WTC11 (cell line): Measurements from ENCODE around the gene DGKZ. TPM values are rescaled to one million over a fixed set of nuclear protein-coding genes. Genes with fewer than 3 reads are reported as not detected.

Source experiments
- ATAC-seq: fragments of 200-7000 bp; cut with Tn5 transposase; 2 replicates; pipeline ENCODE4 v1.10.0; 2021; ENCODE audit warnings: mild to moderate bottlenecking, moderate library complexity
- CTCF ChIA-PET: fragments of 300-600 bp; sonication (Branson Sonifier 250); formaldehyde crosslinking; loops from one replicate; lab custom pipeline; 2021; ENCODE audit warnings: antibody characterized with exemption; lab: Charles Lee
- POLR2A ChIA-PET: fragments of 350-600 bp; sonication (Branson Sonifier 250); formaldehyde crosslinking; loops from one replicate; lab custom pipeline; 2021; ENCODE audit warnings: antibody characterized with exemption; lab: Charles Lee
- DNase-seq: peaks from one replicate; pipeline ENCODE4 v3.0.0; 2021; ENCODE audit warnings: low spot score
- H3K27ac Mint-ChIP-seq: 2 replicates; pipeline ENCODE4 v1.8.0; 2021; ENCODE audit warnings: mixed read lengths
- H3K27me3 Mint-ChIP-seq: 2 replicates; pipeline ENCODE4 v1.8.0; 2021; ENCODE audit warnings: low read depth, mild to moderate bottlenecking, moderate library complexity, mixed read lengths
- H3K36me3 Mint-ChIP-seq: 2 replicates; pipeline ENCODE4 v1.8.0; 2021; ENCODE audit warnings: mixed read lengths
- H3K4me1 Mint-ChIP-seq: 2 replicates; pipeline ENCODE4 v1.8.0; 2022; ENCODE audit warnings: mixed read lengths
- H3K4me3 Mint-ChIP-seq: 2 replicates; pipeline ENCODE4 v1.8.0; 2021; ENCODE audit warnings: mild to moderate bottlenecking, moderate library complexity, mixed read lengths
- H3K9me3 Mint-ChIP-seq: 2 replicates; pipeline ENCODE4 v1.8.0; 2021; ENCODE audit warnings: mixed read lengths
- ATF1 ChIP-seq: sonication (generic); formaldehyde crosslinking; IDR thresholded peaks from 2 replicates; pipeline ENCODE4 v1.8.1; 2023; ENCODE audit warnings: mild to moderate bottlenecking, moderate library complexity, missing genetic modification reagents
- E2F1 ChIP-seq: sonication (generic); formaldehyde crosslinking; IDR thresholded peaks from 2 replicates; pipeline ENCODE4 v1.8.0; 2022; ENCODE audit warnings: mild to moderate bottlenecking, missing genetic modification reagents
- EMX1 ChIP-seq: fragments of 250-450 bp; sonication (Bioruptor Pico); IDR thresholded peaks from 2 replicates; pipeline ENCODE4 v1.8.0; 2021; ENCODE audit warnings: mild to moderate bottlenecking
- ERG ChIP-seq: fragments of 250-450 bp; sonication (Bioruptor Pico); IDR thresholded peaks from 2 replicates; pipeline ENCODE4 v1.8.0; 2021; ENCODE audit warnings: mild to moderate bottlenecking
- GABPB1 ChIP-seq: sonication (generic); formaldehyde crosslinking; IDR thresholded peaks from 2 replicates; pipeline ENCODE4 v1.8.1; 2023; ENCODE audit warnings: mild to moderate bottlenecking, missing genetic modification reagents
- HMGA2 ChIP-seq: fragments of 250-450 bp; sonication (Bioruptor Pico); IDR thresholded peaks from 2 replicates; pipeline ENCODE4 v1.4.0; 2021; ENCODE audit warnings: mild to moderate bottlenecking, moderate library complexity
- HMGXB4 ChIP-seq: sonication (generic); formaldehyde crosslinking; IDR thresholded peaks from 2 replicates; pipeline ENCODE4 v1.8.1; 2023; ENCODE audit warnings: mild to moderate bottlenecking, moderate library complexity, missing genetic modification reagents
- JAZF1 ChIP-seq: fragments of 250-450 bp; sonication (Bioruptor Pico); IDR thresholded peaks from 2 replicates; pipeline ENCODE4 v1.9.0; 2021; ENCODE audit warnings: moderate library complexity, mild to moderate bottlenecking, inconsistent platforms
- JUN ChIP-seq: sonication (generic); formaldehyde crosslinking; IDR thresholded peaks from 2 replicates; pipeline ENCODE4 v1.8.0; 2023; ENCODE audit warnings: mild to moderate bottlenecking, missing genetic modification reagents
- MAX ChIP-seq: sonication (generic); formaldehyde crosslinking; IDR thresholded peaks from 2 replicates; pipeline ENCODE4 v1.8.0; 2022; ENCODE audit warnings: mild to moderate bottlenecking, missing genetic modification reagents
- MXD4 ChIP-seq: fragments of 250-450 bp; sonication (Bioruptor Pico); IDR thresholded peaks from 2 replicates; pipeline ENCODE4 v1.8.0; 2021; ENCODE audit warnings: mild to moderate bottlenecking, moderate library complexity, borderline replicate concordance
- OVOL2 ChIP-seq: fragments of 250-450 bp; sonication (Bioruptor Pico); IDR thresholded peaks from 2 replicates; pipeline ENCODE4 v1.9.0; 2021; ENCODE audit warnings: mild to moderate bottlenecking, borderline replicate concordance
- PRDM15 ChIP-seq: sonication (generic); formaldehyde crosslinking; IDR thresholded peaks from 2 replicates; pipeline ENCODE4 v1.8.0; 2022; ENCODE audit warnings: missing genetic modification reagents
- TEAD4 ChIP-seq: sonication (generic); formaldehyde crosslinking; IDR thresholded peaks from 2 replicates; pipeline ENCODE4 v1.8.0; 2022; ENCODE audit warnings: mild to moderate bottlenecking, missing genetic modification reagents
- USF1 ChIP-seq: sonication (generic); formaldehyde crosslinking; IDR thresholded peaks from 2 replicates; pipeline ENCODE4 v1.8.0; 2022; ENCODE audit warnings: mild to moderate bottlenecking, missing genetic modification reagents
- ZBTB43 ChIP-seq: sonication (generic); formaldehyde crosslinking; IDR thresholded peaks from 2 replicates; pipeline ENCODE4 v1.8.1; 2023; ENCODE audit warnings: mild to moderate bottlenecking, missing genetic modification reagents
- ZMAT4 ChIP-seq: fragments of 250-450 bp; sonication (Bioruptor Pico); IDR thresholded peaks from 2 replicates; pipeline ENCODE4 v1.9.0; 2021; ENCODE audit warnings: mild to moderate bottlenecking
- ZNF138 ChIP-seq: sonication (generic); formaldehyde crosslinking; conservative IDR thresholded peaks from 2 replicates; pipeline ENCODE4 v1.8.1; 2022; ENCODE audit warnings: mild to moderate bottlenecking, moderate library complexity, missing genetic modification reagents
- ZNF219 ChIP-seq: sonication (generic); formaldehyde crosslinking; IDR thresholded peaks from 2 replicates; pipeline ENCODE4 v1.8.0; 2023; ENCODE audit warnings: missing genetic modification reagents, mild to moderate bottlenecking, borderline replicate concordance
- ZNF416 ChIP-seq: fragments of 250-450 bp; sonication (Bioruptor Pico); IDR thresholded peaks from 2 replicates; pipeline ENCODE4 v1.9.0; 2021; ENCODE audit warnings: mild to moderate bottlenecking, inconsistent platforms
- total RNA-seq: library from RNA; stranded (reverse); gene quantifications from 3 replicates; pipeline ENCODE4 v1.2.3, GENCODE V29; 2021

The DGKZ gene
- total RNA-seq, 1 experiment from 2014 or later: 139 TPM

- Mint-ChIP-seq H3K27me3 (peaks cover 3% of the 10 kb centered on the region), H3K4me1 (peaks cover 64% of the 10 kb centered on the region), H3K9me3 (no peaks in the 10 kb centered on the region), H3K36me3 (peaks cover 6% of the 10 kb centered on the region; the same call in 1 of the 2 replicates), H3K4me3 (peak overlapping the region; percentile 30), H3K27ac (peak overlapping the region; percentile 53; the same call in 1 of the 2 replicates)
- TF ChIP-seq GABPB1: no peak
- no peak for TF ChIP-seq HMGA2 (CRISPR knock-in tag)
- no peak for TF ChIP-seq PRDM15
- no peak for TF ChIP-seq ZMAT4 (CRISPR knock-in tag)
- no peak for TF ChIP-seq TEAD4 (CRISPR knock-in tag)
- no peak for TF ChIP-seq MXD4
- no peak for TF ChIP-seq MAX
- no peak for TF ChIP-seq E2F1 (CRISPR knock-in tag)
- TF ChIP-seq USF1 (CRISPR knock-in tag): no peak
- TF ChIP-seq ZNF138 (CRISPR knock-in tag): no peak
- no peak for TF ChIP-seq JAZF1 (CRISPR knock-in tag)
- no peak for TF ChIP-seq JUN (CRISPR knock-in tag)
- no peak for TF ChIP-seq ZBTB43 (CRISPR knock-in tag)
- no peak for TF ChIP-seq ERG (CRISPR knock-in tag)
- no peak for TF ChIP-seq EMX1 (CRISPR knock-in tag)
- no peak for TF ChIP-seq OVOL2
- no peak for TF ChIP-seq ZNF416 (CRISPR knock-in tag)
- TF ChIP-seq ATF1 (CRISPR knock-in tag): no peak
- no peak for TF ChIP-seq ZNF219
- no peak for TF ChIP-seq HMGXB4
- ChIA-PET POLR2A (interaction anchor here (1.0 to 1.9 kb wide), 5 partner anchors 10 to 56 kb away, joined by 3 to 13 read pairs (median 5); no protein-coding TSS in a partner anchor), CTCF (interaction anchor here (0.9 to 8.8 kb wide), 42 partner anchors 8 to 522 kb away, joined by 3 to 231 read pairs (median 6); partner anchors contain the start of genes ARHGAP1, CHRM4, MDK and ZNF408)
- DNase-seq (no peak), ATAC-seq (no peak)
Measured at GRCh38 chr11:46351606-46352005, 4.3 kb downstream of the DGKZ start.
